ENCODE data around the gene CNKSR2.

The CNKSR2 gene

DNA sequence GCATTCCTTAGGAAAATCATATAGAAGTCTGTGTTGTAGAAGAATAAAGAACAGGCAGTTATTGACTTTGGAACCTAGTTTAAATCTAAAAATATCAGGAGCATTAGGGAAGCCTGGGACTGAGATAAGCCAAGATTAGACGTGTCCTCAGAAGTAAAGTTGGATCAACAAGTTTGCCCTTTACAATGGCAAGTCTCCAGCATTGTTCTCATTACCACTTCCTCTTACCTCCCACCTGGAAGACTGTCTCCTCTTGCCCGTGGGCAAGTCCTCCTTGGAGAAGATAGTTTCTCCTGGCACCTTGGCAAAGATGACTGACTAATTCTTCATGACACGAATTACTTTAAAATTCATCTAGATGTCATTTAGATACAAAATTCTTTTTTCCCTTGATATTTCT lies 37.8 kb downstream of the CNKSR2 start:
- Histone ChIP-seq H2AFZ (ENCODE audit: low read length) (no peak overlapping the region), H3K4me2 (ENCODE audit: low read length) (no peak overlapping the region), H3F3A (ENCODE audit: insufficient read depth, low read length) (no peaks in the 10 kb centered on the region), H4K20me1 (ENCODE audit: insufficient read depth, low read length) (no peaks in the 10 kb centered on the region), H3K4me1 (ENCODE audit: insufficient read depth, low read length, severe bottlenecking) (no peaks in the 10 kb centered on the region), H3K36me3 (ENCODE audit: insufficient read depth, low read length) (no peaks in the 10 kb centered on the region), H3K27ac (ENCODE audit: low read depth, low read length, poor library complexity, severe bottlenecking) (no peak overlapping the region), H3K27me3 (ENCODE audit: insufficient read depth, low read length) (no peaks in the 10 kb centered on the region), H3K9ac (ENCODE audit: low read length) (no peak overlapping the region), H3K9me3 (ENCODE audit: low read length) (no peaks in the 10 kb centered on the region), H3K9me2 (ENCODE audit: low read depth, low read length) (no peaks in the 10 kb centered on the region), H3K4me3 (ENCODE audit: low read depth, low read length, poor library complexity, severe bottlenecking) (no peak overlapping the region), H3K79me2 (ENCODE audit: insufficient read depth, low read length) (no peaks in the 10 kb centered on the region)
- TF ChIP-seq CTCF (IDR thresholded peaks at IDR 0.05; ENCODE audit: low read length) (no peak), EZH2 (IDR thresholded peaks at IDR 0.05; ENCODE audit: borderline replicate concordance, low read length) (no peak)

- Histone ChIP-seq H3K4me2 (ENCODE audit: low read length) (no peak overlapping the region), H3K27me3 (ENCODE audit: insufficient read depth, low read length) (no peaks in the 10 kb centered on the region), H3K9me3 (ENCODE audit: low read length) (no peaks in the 10 kb centered on the region), H3K79me2 (ENCODE audit: insufficient read depth, low read length) (no peaks in the 10 kb centered on the region), H3K9ac (ENCODE audit: low read length) (no peak overlapping the region), H3K36me3 (ENCODE audit: insufficient read depth, low read length) (no peaks in the 10 kb centered on the region), H3K27ac (ENCODE audit: low read depth, low read length, poor library complexity, severe bottlenecking) (no peak overlapping the region), H3K9me2 (ENCODE audit: low read depth, low read length) (no peaks in the 10 kb centered on the region), H3K4me1 (ENCODE audit: insufficient read depth, low read length, severe bottlenecking) (no peaks in the 10 kb centered on the region), H3K4me3 (ENCODE audit: low read depth, low read length, poor library complexity, severe bottlenecking) (no peak overlapping the region), H3F3A (ENCODE audit: insufficient read depth, low read length) (no peaks in the 10 kb centered on the region), H2AFZ (ENCODE audit: low read length) (no peak overlapping the region), H4K20me1 (ENCODE audit: insufficient read depth, low read length) (no peaks in the 10 kb centered on the region)
- TF ChIP-seq EZH2 (IDR thresholded peaks at IDR 0.05; ENCODE audit: borderline replicate concordance, low read length) = no peak
- TF ChIP-seq CTCF (IDR thresholded peaks at IDR 0.05; ENCODE audit: low read length) = no peak
Observed at GRCh38 chrX:21412883-21413282, 38.7 kb downstream of the CNKSR2 start.

GRCh38 chrX:21427086-21427485 lies 52.9 kb downstream of the CNKSR2 start:
- H3K9me2 ChIP-seq (ENCODE audit: low read depth, low read length) = no peaks in the 10 kb centered on the region
- H3K27me3 ChIP-seq (ENCODE audit: insufficient read depth, low read length) = no peaks in the 10 kb centered on the region
- H4K20me1 ChIP-seq (ENCODE audit: insufficient read depth, low read length) = no peaks in the 10 kb centered on the region
- H3K4me3 ChIP-seq (ENCODE audit: low read depth, low read length, poor library complexity, severe bottlenecking) = no peak overlapping the region
- no peaks in the 10 kb centered on the region for H3K79me2 ChIP-seq (ENCODE audit: insufficient read depth, low read length)
- TF ChIP-seq CTCF (IDR thresholded peaks at IDR 0.05; ENCODE audit: low read length) (no peak), EZH2 (IDR thresholded peaks at IDR 0.05; ENCODE audit: borderline replicate concordance, low read length) (no peak)
- H3K27ac ChIP-seq (ENCODE audit: low read depth, low read length, poor library complexity, severe bottlenecking) = no peak overlapping the region
- no peaks in the 10 kb centered on the region for H3K36me3 ChIP-seq (ENCODE audit: insufficient read depth, low read length)
- no peak overlapping the region for H3K4me2 ChIP-seq (ENCODE audit: low read length)
- no peak overlapping the region for H2AFZ ChIP-seq (ENCODE audit: low read length)
- H3K9ac ChIP-seq (ENCODE audit: low read length) = no peak overlapping the region
- no peaks in the 10 kb centered on the region for H3F3A ChIP-seq (ENCODE audit: insufficient read depth, low read length)
- no peaks in the 10 kb centered on the region for H3K4me1 ChIP-seq (ENCODE audit: insufficient read depth, low read length, severe bottlenecking)
- H3K9me3 ChIP-seq (ENCODE audit: low read length) = no peaks in the 10 kb centered on the region
